IPS DF 6.9 (cell line): Measurements from ENCODE around the gene CCDC88C.

Source experiments
- DNase-seq: peaks from one replicate; pipeline ENCODE4 v3.0.0-alpha.2; 2013; ENCODE audit warnings: low read depth, low spot score
- H3K27ac ChIP-seq: one replicate; pipeline ENCODE4 v1.5.1; 2013; ENCODE audit warnings: low read length, control low read depth
- H3K27me3 ChIP-seq: 2 replicates; pipeline ENCODE4 v1.6.1; 2013; ENCODE audit warnings: mild to moderate bottlenecking, low read length; ENCODE audit not compliant: control insufficient read depth, insufficient read depth
- H3K36me3 ChIP-seq: 2 replicates; pipeline ENCODE4 v1.6.1; 2013; ENCODE audit warnings: low read length; ENCODE audit not compliant: control insufficient read depth, insufficient read depth
- H3K4me1 ChIP-seq: 2 replicates; pipeline ENCODE4 v1.6.1; 2013; ENCODE audit warnings: low read length; ENCODE audit not compliant: control insufficient read depth, insufficient read depth
- H3K4me3 ChIP-seq: 2 replicates; pipeline ENCODE4 v1.5.1; 2013; ENCODE audit warnings: mild to moderate bottlenecking, low read length
- H3K9me3 ChIP-seq: 2 replicates; pipeline ENCODE4 v1.6.1; 2013; ENCODE audit warnings: low read length, inconsistent platforms; ENCODE audit not compliant: control insufficient read depth, insufficient read depth
- WGBS: extraction: QIAGEN DNeasy Blood & Tissue Kit; methylation state at CpG from one replicate; pipeline ENCODE4 v1.1.7; 2013; ENCODE audit warnings: mixed read lengths, missing lambda C conversion rate; ENCODE audit not compliant: insufficient read length, insufficient coverage; 5-methylcytosine and 5-hydroxymethylcytosine counted together

Gene CCDC88C, protein sequence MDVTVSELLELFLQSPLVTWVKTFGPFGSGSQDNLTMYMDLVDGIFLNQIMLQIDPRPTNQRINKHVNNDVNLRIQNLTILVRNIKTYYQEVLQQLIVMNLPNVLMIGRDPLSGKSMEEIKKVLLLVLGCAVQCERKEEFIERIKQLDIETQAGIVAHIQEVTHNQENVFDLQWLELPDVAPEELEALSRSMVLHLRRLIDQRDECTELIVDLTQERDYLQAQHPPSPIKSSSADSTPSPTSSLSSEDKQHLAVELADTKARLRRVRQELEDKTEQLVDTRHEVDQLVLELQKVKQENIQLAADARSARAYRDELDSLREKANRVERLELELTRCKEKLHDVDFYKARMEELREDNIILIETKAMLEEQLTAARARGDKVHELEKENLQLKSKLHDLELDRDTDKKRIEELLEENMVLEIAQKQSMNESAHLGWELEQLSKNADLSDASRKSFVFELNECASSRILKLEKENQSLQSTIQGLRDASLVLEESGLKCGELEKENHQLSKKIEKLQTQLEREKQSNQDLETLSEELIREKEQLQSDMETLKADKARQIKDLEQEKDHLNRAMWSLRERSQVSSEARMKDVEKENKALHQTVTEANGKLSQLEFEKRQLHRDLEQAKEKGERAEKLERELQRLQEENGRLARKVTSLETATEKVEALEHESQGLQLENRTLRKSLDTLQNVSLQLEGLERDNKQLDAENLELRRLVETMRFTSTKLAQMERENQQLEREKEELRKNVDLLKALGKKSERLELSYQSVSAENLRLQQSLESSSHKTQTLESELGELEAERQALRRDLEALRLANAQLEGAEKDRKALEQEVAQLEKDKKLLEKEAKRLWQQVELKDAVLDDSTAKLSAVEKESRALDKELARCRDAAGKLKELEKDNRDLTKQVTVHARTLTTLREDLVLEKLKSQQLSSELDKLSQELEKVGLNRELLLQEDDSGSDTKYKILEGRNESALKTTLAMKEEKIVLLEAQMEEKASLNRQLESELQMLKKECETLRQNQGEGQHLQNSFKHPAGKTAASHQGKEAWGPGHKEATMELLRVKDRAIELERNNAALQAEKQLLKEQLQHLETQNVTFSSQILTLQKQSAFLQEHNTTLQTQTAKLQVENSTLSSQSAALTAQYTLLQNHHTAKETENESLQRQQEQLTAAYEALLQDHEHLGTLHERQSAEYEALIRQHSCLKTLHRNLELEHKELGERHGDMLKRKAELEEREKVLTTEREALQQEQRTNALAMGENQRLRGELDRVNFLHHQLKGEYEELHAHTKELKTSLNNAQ (N-terminal part only)

GRCh38 chr14:91417120-91417982, at the start of gene CCDC88C:
CCDC88C (minus strand) TSS chr14:91417820; CDS start chr14:91417690, 130 bp downstream.
- Histone ChIP-seq H3K36me3 (no peaks in the 10 kb centered on the region), H3K27ac (no peak within 1 kb of the TSS), H3K4me1 (peaks cover 13% of the 10 kb centered on the region), H3K9me3 (no peaks in the 10 kb centered on the region), H3K4me3 (peak within 1 kb of the TSS; percentile 85), H3K27me3 (no peaks in the 10 kb centered on the region)
- no peak for DNase-seq
- no CpG with 5 or more reads among the region's 103 CpGs for WGBS

- no CpG with 5 or more reads among the region's 4 CpGs for WGBS
- H3K27ac ChIP-seq: no peak overlapping the region
Observed at GRCh38 chr14:91466192-91466591, 48.6 kb upstream of the CCDC88C start.

DNA sequence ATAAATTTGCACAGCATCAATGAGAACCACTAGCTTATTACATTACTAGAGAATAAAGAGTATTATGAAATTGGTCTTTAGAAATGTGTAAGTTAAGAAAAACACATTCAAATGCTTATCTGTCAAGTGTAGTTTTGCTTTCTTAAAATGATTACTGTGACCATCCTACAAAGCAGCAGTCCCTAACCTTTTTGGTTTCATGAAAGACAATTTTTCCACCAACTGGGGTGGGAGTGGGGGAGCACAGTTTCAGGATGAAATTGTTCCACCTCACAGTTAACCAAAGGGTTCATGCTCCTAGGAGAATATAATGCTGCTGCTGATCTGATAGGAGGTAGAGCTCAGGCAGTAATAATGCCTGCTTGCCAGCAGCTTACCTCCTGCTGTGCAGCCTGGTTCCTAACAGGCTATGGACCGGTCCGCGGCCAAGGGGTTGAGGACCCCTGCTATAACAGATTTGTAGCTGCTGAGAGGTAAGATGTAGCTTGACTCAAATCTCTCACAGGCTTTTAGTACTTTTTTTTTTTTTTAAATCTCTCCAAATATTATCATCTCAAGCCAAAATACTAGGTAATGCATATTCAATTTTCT, 47.1 kb upstream of the CCDC88C start:
- Histone ChIP-seq H3K9me3 (no peaks in the 10 kb centered on the region), H3K27ac (no peak overlapping the region), H3K4me3 (no peak overlapping the region), H3K27me3 (no peaks in the 10 kb centered on the region), H3K4me1 (no peaks in the 10 kb centered on the region; the same call in 1 of the 2 replicates), H3K36me3 (peaks cover 11% of the 10 kb centered on the region)
- no peak for DNase-seq
- no CpG with 5 or more reads among the region's 3 CpGs for WGBS

More at GRCh38 chr14:91466192-91466591, 48.6 kb upstream of the CCDC88C start:
- Histone ChIP-seq H3K27me3 (no peaks in the 10 kb centered on the region), H3K4me3 (no peak overlapping the region), H3K36me3 (peaks cover 10% of the 10 kb centered on the region; the same call in 1 of the 2 replicates), H3K9me3 (no peaks in the 10 kb centered on the region), H3K4me1 (no peaks in the 10 kb centered on the region)
- no peak for DNase-seq

DNA sequence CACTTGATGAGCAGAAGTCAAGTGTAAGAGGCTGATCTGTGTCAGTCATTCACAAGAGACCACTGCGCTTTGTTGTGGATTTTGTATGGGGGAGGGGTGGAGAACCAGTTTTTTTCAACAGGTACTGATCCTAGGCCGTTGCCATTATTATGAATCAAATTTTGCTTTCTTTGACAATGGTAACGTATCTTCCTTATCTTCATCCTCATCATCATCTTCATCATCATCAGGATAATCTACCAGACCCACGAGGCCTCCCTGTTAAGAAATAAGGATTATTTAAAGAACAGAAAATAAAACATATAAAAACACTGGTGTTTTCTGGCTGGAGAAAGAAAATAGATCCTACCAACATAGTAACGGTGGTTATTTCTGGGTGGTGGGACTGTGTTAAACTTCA, 41.0 kb upstream of the CCDC88C start:
- Histone ChIP-seq H3K9me3 (no peaks in the 10 kb centered on the region), H3K27me3 (no peaks in the 10 kb centered on the region), H3K4me1 (no peaks in the 10 kb centered on the region; the same call in 1 of the 2 replicates), H3K36me3 (peaks cover 11% of the 10 kb centered on the region), H3K27ac (no peak overlapping the region), H3K4me3 (no peak overlapping the region)
- no peak for DNase-seq
- WGBS: no CpG with 5 or more reads among the region's 5 CpGs

- Histone ChIP-seq H3K4me1 (no peaks in the 10 kb centered on the region; the same call in 1 of the 2 replicates), H3K27ac (no peak overlapping the region), H3K27me3 (no peaks in the 10 kb centered on the region), H3K9me3 (no peaks in the 10 kb centered on the region), H3K36me3 (peaks cover 10% of the 10 kb centered on the region), H3K4me3 (no peak overlapping the region)
- WGBS: no CpG with 5 or more reads among the region's 1 CpG
- DNase-seq: no peak
Observed at GRCh38 chr14:91456283-91456682, 38.7 kb upstream of the CCDC88C start.

DNA sequence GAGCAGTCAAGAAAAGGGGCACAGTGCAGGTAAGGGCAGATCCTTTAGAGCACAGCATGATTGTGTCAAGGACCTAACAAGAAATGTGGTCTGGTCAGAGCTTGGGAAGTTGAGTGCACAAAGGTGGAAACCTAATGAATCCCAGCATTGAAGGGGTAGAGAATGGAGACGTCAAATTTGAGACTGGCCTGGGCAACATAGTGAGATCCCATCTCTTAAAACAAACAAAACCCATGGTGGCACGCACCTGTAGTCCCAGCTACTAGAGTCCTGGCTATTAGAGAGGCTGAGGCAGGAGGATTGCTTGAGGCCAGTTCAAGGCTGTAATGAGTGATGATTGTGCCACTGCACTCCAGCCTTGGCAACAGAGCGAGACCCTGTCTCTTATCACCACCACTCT, 37.0 kb upstream of the CCDC88C start:
- H3K27me3 ChIP-seq: no peaks in the 10 kb centered on the region
- no peaks in the 10 kb centered on the region for H3K9me3 ChIP-seq
- no CpG with 5 or more reads among the region's 3 CpGs for WGBS
- H3K4me3 ChIP-seq: no peak overlapping the region
- H3K27ac ChIP-seq: no peak overlapping the region
- no peaks in the 10 kb centered on the region for H3K4me1 ChIP-seq
- H3K36me3 ChIP-seq: peaks cover 4% of the 10 kb centered on the region; the same call in 1 of the 2 replicates
- no peak for DNase-seq

DNA sequence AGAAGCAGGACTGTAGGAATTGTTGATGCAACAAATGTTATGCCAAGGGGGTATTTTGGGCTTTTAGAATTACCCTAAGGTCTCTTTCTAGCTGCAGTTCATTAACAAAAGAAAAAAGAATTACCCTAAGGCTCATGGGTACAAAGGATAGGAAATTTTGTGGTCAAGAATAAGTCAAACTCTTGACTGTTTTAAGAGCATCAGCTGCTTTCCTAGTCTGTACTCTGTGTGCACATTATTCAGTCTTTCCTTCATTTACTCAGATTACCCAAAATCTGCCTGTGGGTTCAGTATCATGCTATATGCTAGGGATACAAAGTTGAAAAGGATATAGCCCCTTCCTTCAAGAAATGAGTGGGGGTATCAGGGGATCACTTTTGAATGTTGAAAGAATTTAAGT, 36.5 kb upstream of the CCDC88C start:
- Histone ChIP-seq H3K4me1 (no peaks in the 10 kb centered on the region), H3K4me3 (no peak overlapping the region), H3K27me3 (no peaks in the 10 kb centered on the region), H3K27ac (no peak overlapping the region), H3K36me3 (peaks cover 4% of the 10 kb centered on the region; the same call in 1 of the 2 replicates), H3K9me3 (no peaks in the 10 kb centered on the region)
- DNase-seq: no peak

DNA sequence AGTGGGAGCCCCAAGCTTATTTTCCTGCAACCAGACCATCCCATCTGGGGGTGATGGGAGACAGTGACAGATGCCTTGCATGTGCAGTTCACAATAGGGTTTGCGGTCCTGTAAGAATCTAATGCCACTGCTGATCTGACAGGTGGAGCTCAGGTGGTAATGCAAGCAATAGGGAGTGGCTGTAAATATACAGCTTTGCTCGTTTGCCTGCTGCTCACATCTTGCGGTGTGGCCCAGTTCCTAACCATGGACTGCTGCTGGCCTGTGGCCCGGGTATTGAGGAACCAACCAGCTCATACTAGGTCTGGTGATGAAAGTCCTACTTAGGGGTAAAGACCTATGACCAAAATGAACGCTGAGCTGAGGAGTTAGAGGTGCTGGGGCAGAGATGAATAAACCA, 36.1 kb upstream of the CCDC88C start:
- WGBS: no CpG with 5 or more reads among the region's 5 CpGs
- Histone ChIP-seq H3K36me3 (peaks cover 4% of the 10 kb centered on the region; the same call in 1 of the 2 replicates), H3K27ac (no peak overlapping the region), H3K4me3 (no peak overlapping the region), H3K27me3 (no peaks in the 10 kb centered on the region), H3K4me1 (no peaks in the 10 kb centered on the region), H3K9me3 (no peaks in the 10 kb centered on the region)
- DNase-seq: no peak

GRCh38 chr14:91444335-91445020, 26.9 kb upstream of the CCDC88C start:
- no peaks in the 10 kb centered on the region for H3K36me3 ChIP-seq
- no CpG with 5 or more reads among the region's 6 CpGs for WGBS
- H3K9me3 ChIP-seq: no peaks in the 10 kb centered on the region

More at GRCh38 chr14:91444335-91445020, 26.9 kb upstream of the CCDC88C start:
- H3K4me1 ChIP-seq: no peaks in the 10 kb centered on the region
- no peaks in the 10 kb centered on the region for H3K27me3 ChIP-seq
- no peak for DNase-seq
- no peak overlapping the region for H3K4me3 ChIP-seq
- H3K27ac ChIP-seq: no peak overlapping the region
